Endodermal cell (in vitro differentiated cells): ENCODE measurements around the gene TAGLN2. TPM values are rescaled to one million over a fixed set of nuclear protein-coding genes. Genes with fewer than 3 reads are reported as not detected.

Experiments used
- DNase-seq: peaks from one replicate; pipeline ENCODE4 v3.0.0-alpha.2; 2017
- H3K27ac ChIP-seq: 2 replicates; pipeline ENCODE4 v1.5.1; 2013; ENCODE audit warnings: mild to moderate bottlenecking, low read depth, low read length, moderate library complexity
- H3K27me3 ChIP-seq: 2 replicates; pipeline ENCODE4 v1.6.1; 2013; ENCODE audit warnings: mild to moderate bottlenecking, low read length, moderate library complexity; ENCODE audit not compliant: insufficient read depth, control insufficient read depth, poor library complexity, severe bottlenecking
- H3K36me3 ChIP-seq: 2 replicates; pipeline ENCODE4 v1.7.0; 2013; ENCODE audit warnings: mild to moderate bottlenecking, low read length, moderate library complexity; ENCODE audit not compliant: control insufficient read depth, insufficient read depth
- H3K4me1 ChIP-seq: one replicate; pipeline ENCODE4 v1.7.0; 2013; ENCODE audit warnings: low read length; ENCODE audit not compliant: control insufficient read depth, insufficient read depth
- H3K4me3 ChIP-seq: 2 replicates; pipeline ENCODE4 v1.5.1; 2013; ENCODE audit warnings: mild to moderate bottlenecking, low read length, moderate library complexity
- H3K9ac ChIP-seq: 2 replicates; pipeline ENCODE4 v1.6.1; 2013; ENCODE audit warnings: mild to moderate bottlenecking, low read length, moderate library complexity; ENCODE audit not compliant: poor library complexity, severe bottlenecking; ENCODE audit errors: extremely low read depth
- H3K9me3 ChIP-seq: 2 replicates; pipeline ENCODE4 v1.6.1; 2013; ENCODE audit warnings: mild to moderate bottlenecking, low read length, moderate library complexity; ENCODE audit not compliant: control insufficient read depth
- H3K27ac Mint-ChIP-seq: 2 replicates; pipeline ENCODE4 v1.8.0; 2020; ENCODE audit warnings: mixed read lengths
- H3K27me3 Mint-ChIP-seq: 2 replicates; pipeline ENCODE4 v1.8.0; 2021; ENCODE audit warnings: mild to moderate bottlenecking, mixed read lengths; ENCODE audit not compliant: insufficient read depth
- H3K36me3 Mint-ChIP-seq: 2 replicates; pipeline ENCODE4 v1.8.0; 2020; ENCODE audit warnings: low read depth, mixed read lengths
- H3K4me1 Mint-ChIP-seq: 2 replicates; pipeline ENCODE4 v1.8.0; 2020; ENCODE audit warnings: mixed read lengths
- H3K4me3 Mint-ChIP-seq: 2 replicates; pipeline ENCODE4 v1.8.0; 2020; ENCODE audit warnings: mild to moderate bottlenecking, moderate library complexity, mixed read lengths
- H3K9me3 Mint-ChIP-seq: 2 replicates; pipeline ENCODE4 v1.8.0; 2020; ENCODE audit warnings: mild to moderate bottlenecking, mixed read lengths
- WGBS, 2 experiments: methylation state at CpG; one replicate each; pipeline versions ENCODE4 v1.1.5 to v1.1.7; 2013; ENCODE audit warnings: missing lambda C conversion rate in 2 of 2, mixed read lengths in 1 of 2; ENCODE audit not compliant: insufficient coverage in 1 of 2, insufficient read length in 1 of 2; 5-methylcytosine and 5-hydroxymethylcytosine counted together
- total RNA-seq, 2 donors: library from RNA; stranded (reverse); fragmentation: NEBNext Ultra II Directional in 1 of 2; extraction: Animal tissue kit (Norgen Biotek cat#: 25700) in 1 of 2; gene quantifications; 2 replicates in 1 of 2; 3 replicates in 1 of 2; pipeline ENCODE4 v1.2.1, GENCODE V29; 2021
- TF ChIP-seq, protein P1 (sequence below): fragments of 200-600 bp; sonication (generic); conservative IDR thresholded peaks from 2 replicates; pipeline ENCODE4 v1.5.0; 2021; ENCODE audit warnings: antibody characterized with exemption, mild to moderate bottlenecking

TAGLN2 gene
- total RNA-seq, 2 donors from 2014 or later: 136 to 221 TPM

DNA sequence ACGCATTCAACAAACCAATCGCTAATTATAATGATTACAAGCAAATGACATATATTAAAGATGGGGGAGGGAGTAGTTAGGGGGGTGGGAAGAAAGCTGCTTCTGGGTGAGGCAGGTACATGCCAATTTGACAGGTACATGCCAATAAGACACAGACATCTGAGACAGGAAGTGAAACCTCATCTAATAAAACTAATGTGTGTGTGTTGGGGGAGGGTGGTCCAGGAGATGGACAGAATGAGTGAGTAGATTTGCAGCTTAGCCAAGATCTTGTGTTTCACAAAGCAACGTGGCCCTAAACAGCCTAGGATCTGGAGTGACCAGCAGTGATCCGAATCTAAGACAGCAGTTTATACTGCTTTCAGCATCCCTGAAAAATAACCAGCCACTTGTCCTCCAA is 36.1 kb downstream of the TAGLN2 start:
- Histone ChIP-seq H3K4me1 (peaks cover 5% of the 10 kb centered on the region), H3K9me3 (no peaks in the 10 kb centered on the region), H3K36me3 (no peaks in the 10 kb centered on the region), H3K4me3 (no peak overlapping the region), H3K27me3 (peaks cover 6% of the 10 kb centered on the region), H3K9ac (no peak overlapping the region), H3K27ac (no peak overlapping the region)
- TF ChIP-seq, protein P1, sequence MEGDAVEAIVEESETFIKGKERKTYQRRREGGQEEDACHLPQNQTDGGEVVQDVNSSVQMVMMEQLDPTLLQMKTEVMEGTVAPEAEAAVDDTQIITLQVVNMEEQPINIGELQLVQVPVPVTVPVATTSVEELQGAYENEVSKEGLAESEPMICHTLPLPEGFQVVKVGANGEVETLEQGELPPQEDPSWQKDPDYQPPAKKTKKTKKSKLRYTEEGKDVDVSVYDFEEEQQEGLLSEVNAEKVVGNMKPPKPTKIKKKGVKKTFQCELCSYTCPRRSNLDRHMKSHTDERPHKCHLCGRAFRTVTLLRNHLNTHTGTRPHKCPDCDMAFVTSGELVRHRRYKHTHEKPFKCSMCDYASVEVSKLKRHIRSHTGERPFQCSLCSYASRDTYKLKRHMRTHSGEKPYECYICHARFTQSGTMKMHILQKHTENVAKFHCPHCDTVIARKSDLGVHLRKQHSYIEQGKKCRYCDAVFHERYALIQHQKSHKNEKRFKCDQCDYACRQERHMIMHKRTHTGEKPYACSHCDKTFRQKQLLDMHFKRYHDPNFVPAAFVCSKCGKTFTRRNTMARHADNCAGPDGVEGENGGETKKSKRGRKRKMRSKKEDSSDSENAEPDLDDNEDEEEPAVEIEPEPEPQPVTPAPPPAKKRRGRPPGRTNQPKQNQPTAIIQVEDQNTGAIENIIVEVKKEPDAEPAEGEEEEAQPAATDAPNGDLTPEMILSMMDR: no peak
- 92 to 94% methylated on average over 2 of the region's 4 CpGs for WGBS, 2 experiments
- Mint-ChIP-seq H3K9me3 (no peaks in the 10 kb centered on the region), H3K36me3 (no peaks in the 10 kb centered on the region), H3K27me3 (peaks cover 3% of the 10 kb centered on the region), H3K27ac (no peak overlapping the region), H3K4me1 (peaks cover 21% of the 10 kb centered on the region), H3K4me3 (no peak overlapping the region)
- DNase-seq: no peak

DNA sequence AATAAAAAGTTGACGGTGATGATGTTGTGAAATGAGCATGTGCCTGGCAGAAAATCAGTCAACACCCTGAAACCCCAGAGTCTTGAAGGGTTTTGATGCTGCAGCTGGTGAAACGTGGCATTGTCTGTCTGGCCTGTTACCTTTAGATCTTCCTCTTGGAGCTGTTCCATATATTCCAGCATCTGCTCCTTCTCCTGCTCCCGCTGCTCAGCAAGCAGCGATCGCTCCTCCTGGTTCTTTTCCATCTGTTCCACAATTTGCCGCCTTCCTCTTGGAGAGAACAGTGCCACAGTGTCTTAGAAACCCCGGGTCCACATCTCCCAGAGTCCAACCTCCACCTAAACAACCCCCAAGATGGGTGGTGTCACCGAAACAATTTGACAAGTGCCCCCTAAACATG is 41.0 kb downstream of the TAGLN2 start:
- TF ChIP-seq, protein P1: no peak
- Histone ChIP-seq H3K4me3 (no peak overlapping the region), H3K9me3 (no peaks in the 10 kb centered on the region), H3K27ac (no peak overlapping the region), H3K9ac (no peak overlapping the region), H3K4me1 (no peaks in the 10 kb centered on the region), H3K36me3 (no peaks in the 10 kb centered on the region), H3K27me3 (peaks cover 4% of the 10 kb centered on the region)
- Mint-ChIP-seq H3K9me3 (no peaks in the 10 kb centered on the region), H3K27ac (no peak overlapping the region), H3K27me3 (no peaks in the 10 kb centered on the region), H3K4me1 (no peaks in the 10 kb centered on the region), H3K36me3 (no peaks in the 10 kb centered on the region), H3K4me3 (no peak overlapping the region)
- DNase-seq: no peak
- 83 to 88% methylated on average over 8 of the region's 8 CpGs for WGBS, 2 experiments

GRCh38 chr1:159883134-159883533 is 42.2 kb downstream of the TAGLN2 start:
- H3K27ac Mint-ChIP-seq: no peak overlapping the region
- Histone ChIP-seq H3K36me3 (no peaks in the 10 kb centered on the region), H3K27ac (no peak overlapping the region), H3K4me1 (no peaks in the 10 kb centered on the region), H3K27me3 (peaks cover 4% of the 10 kb centered on the region), H3K9ac (no peak overlapping the region), H3K4me3 (no peak overlapping the region), H3K9me3 (no peaks in the 10 kb centered on the region)
- WGBS, 2 experiments: 90 to 98% methylated on average over 4 of the region's 4 CpGs
- no peaks in the 10 kb centered on the region for H3K9me3 Mint-ChIP-seq
- H3K4me1 Mint-ChIP-seq: no peaks in the 10 kb centered on the region
- TF ChIP-seq, protein P1: no peak
- DNase-seq: no peak
- H3K4me3 Mint-ChIP-seq: no peak overlapping the region
- no peaks in the 10 kb centered on the region for H3K36me3 Mint-ChIP-seq
- H3K27me3 Mint-ChIP-seq: no peaks in the 10 kb centered on the region
